ENCODE measurements around the gene RHOD. TPM values are rescaled to one million over a fixed set of nuclear protein-coding genes. Genes with fewer than 3 reads are reported as not detected.
A peak's percentile ranks its signal among the peaks of the same experiment; 100 is the strongest.

The RHOD gene
- total RNA-seq, 1 experiment from 2014 or later, result 190 TPM

GRCh38 chr11:67057205-67057672, 592 bp downstream of the RHOD start:
- peak overlapping the region; percentile 83 for H3K4me3 Mint-ChIP-seq (ENCODE audit: unreplicated experiment)
- POLR2A ChIA-PET, result interaction anchor here (0.7 to 6.7 kb wide), 18 partner anchors 10 to 314 kb away, joined by 3 to 52 read pairs (median 4); partner anchors contain the start of genes KDM2A, PC, RCE1 and SSH3
- intact Hi-C loops (cut with micrococcal nuclease), result loop anchor here (2.0 to 10.0 kb wide), 2 partner anchors 64 to 202 kb away; partner anchors contain the start of gene LRFN4
- H3K27ac Mint-ChIP-seq (ENCODE audit: low read depth, unreplicated experiment), result peak overlapping the region; percentile 85
- no peaks in the 10 kb centered on the region for H3K27me3 Mint-ChIP-seq (ENCODE audit: insufficient read depth, unreplicated experiment)
- peak; percentile 52 for DNase-seq (ENCODE audit: unreplicated experiment)
- no peaks in the 10 kb centered on the region for H3K9me3 Mint-ChIP-seq (ENCODE audit: unreplicated experiment)
- CTCF ChIA-PET, result interaction anchor here (0.6 to 1.5 kb wide), 8 partner anchors 14 to 295 kb away, joined by 3 to 8 read pairs (median 4); no protein-coding TSS in a partner anchor
- TF ChIP-seq CTCF (IDR thresholded peaks at IDR 0.05; ENCODE audit: unreplicated experiment), result no peak
- peaks cover 29% of the 10 kb centered on the region for H3K36me3 Mint-ChIP-seq (ENCODE audit: insufficient read depth, unreplicated experiment)
- TSS peak; percentile 41 for BruUV-seq (replicated peaks)
- H3K4me1 Mint-ChIP-seq (ENCODE audit: insufficient read depth, unreplicated experiment), result peaks cover 34% of the 10 kb centered on the region

- no peak for TF ChIP-seq CTCF (IDR thresholded peaks at IDR 0.05; ENCODE audit: unreplicated experiment)
- H3K27me3 Mint-ChIP-seq (ENCODE audit: insufficient read depth, unreplicated experiment), result no peaks in the 10 kb centered on the region
- peak overlapping the region; percentile 83 for H3K4me3 Mint-ChIP-seq (ENCODE audit: unreplicated experiment)
- no peaks in the 10 kb centered on the region for H3K9me3 Mint-ChIP-seq (ENCODE audit: unreplicated experiment)
- BruUV-seq (replicated peaks), result no TSS peak
- ChIA-PET CTCF (interaction anchor here (0.6 to 1.5 kb wide), 5 partner anchors 13 to 323 kb away, joined by 3 to 8 read pairs (median 4); no protein-coding TSS in a partner anchor), POLR2A (interaction anchor here (0.6 to 6.7 kb wide), 5 partner anchors 13 to 215 kb away, joined by 3 to 52 read pairs (median 7); partner anchors contain the start of genes KDM2A and RCE1)
- H3K36me3 Mint-ChIP-seq (ENCODE audit: insufficient read depth, unreplicated experiment), result peaks cover 35% of the 10 kb centered on the region
- intact Hi-C loops (cut with micrococcal nuclease), result loop anchor here (10.0 kb wide), 1 partner anchor 204 kb away; the partner anchor contains the start of gene LRFN4
- H3K4me1 Mint-ChIP-seq (ENCODE audit: insufficient read depth, unreplicated experiment), result peaks cover 40% of the 10 kb centered on the region
- peak overlapping the region; percentile 51 for H3K27ac Mint-ChIP-seq (ENCODE audit: low read depth, unreplicated experiment)
- DNase-seq (ENCODE audit: unreplicated experiment), result no peak
Observed at GRCh38 chr11:67058506-67058905, 1.9 kb downstream of the RHOD start.

GRCh38 chr11:67059671-67060070, 3.0 kb downstream of the RHOD start:
- H3K9me3 Mint-ChIP-seq (ENCODE audit: unreplicated experiment), result no peaks in the 10 kb centered on the region
- BruUV-seq (replicated peaks), result no TSS peak
- intact Hi-C loops (cut with micrococcal nuclease), result loop anchor here (10.0 kb wide), 1 partner anchor 205 kb away; the partner anchor contains the start of gene LRFN4

More at GRCh38 chr11:67059671-67060070, 3.0 kb downstream of the RHOD start:
- ChIA-PET POLR2A (interaction anchor here (0.7 kb wide), 1 partner anchor 724 kb away, joined by 3 read pairs; the partner anchor contains the start of gene RIN1), CTCF (no interaction called here)
- H3K27ac Mint-ChIP-seq (ENCODE audit: low read depth, unreplicated experiment), result peak overlapping the region; percentile 74
- H3K4me1 Mint-ChIP-seq (ENCODE audit: insufficient read depth, unreplicated experiment), result peaks cover 37% of the 10 kb centered on the region
- DNase-seq (ENCODE audit: unreplicated experiment), result peak; percentile 18
- TF ChIP-seq CTCF (IDR thresholded peaks at IDR 0.05; ENCODE audit: unreplicated experiment), result no peak
- H3K4me3 Mint-ChIP-seq (ENCODE audit: unreplicated experiment), result peak overlapping the region; percentile 48
- peaks cover 42% of the 10 kb centered on the region for H3K36me3 Mint-ChIP-seq (ENCODE audit: insufficient read depth, unreplicated experiment)
- no peaks in the 10 kb centered on the region for H3K27me3 Mint-ChIP-seq (ENCODE audit: insufficient read depth, unreplicated experiment)
